NCI-H1930 (cell line): Measurements from ENCODE around the gene SMC3.

Experiments used
- DNase-seq, 2 experiments: peaks; one replicate each; lab custom pipeline; 2025; lab: John Stamatoyannopoulos, UW

SMC3 gene

DNA sequence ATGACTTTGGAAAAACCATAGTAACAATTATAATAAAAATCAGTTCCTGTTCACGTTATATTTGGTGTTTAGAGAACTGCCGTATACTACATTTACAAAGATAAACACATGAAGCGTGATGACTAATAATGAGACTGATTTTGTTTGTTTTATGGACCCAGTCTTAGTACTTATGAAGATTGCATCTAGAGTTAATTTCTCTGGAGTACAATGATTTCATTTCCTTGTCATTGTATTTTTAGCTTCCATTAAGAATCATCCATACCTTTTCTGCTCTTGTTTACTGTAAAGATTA lies 79.6 kb downstream of the SMC3 start:
- no peak for DNase-seq

- DNase-seq: no peak
Measured at GRCh38 chr10:110648692-110649346, 81.3 kb downstream of the SMC3 start.

- no peak for DNase-seq
Measured at GRCh38 chr10:110649347-110650264, 82.1 kb downstream of the SMC3 start.

GRCh38 chr10:110650265-110650668 lies 82.8 kb downstream of the SMC3 start:
- DNase-seq: no peak

DNA sequence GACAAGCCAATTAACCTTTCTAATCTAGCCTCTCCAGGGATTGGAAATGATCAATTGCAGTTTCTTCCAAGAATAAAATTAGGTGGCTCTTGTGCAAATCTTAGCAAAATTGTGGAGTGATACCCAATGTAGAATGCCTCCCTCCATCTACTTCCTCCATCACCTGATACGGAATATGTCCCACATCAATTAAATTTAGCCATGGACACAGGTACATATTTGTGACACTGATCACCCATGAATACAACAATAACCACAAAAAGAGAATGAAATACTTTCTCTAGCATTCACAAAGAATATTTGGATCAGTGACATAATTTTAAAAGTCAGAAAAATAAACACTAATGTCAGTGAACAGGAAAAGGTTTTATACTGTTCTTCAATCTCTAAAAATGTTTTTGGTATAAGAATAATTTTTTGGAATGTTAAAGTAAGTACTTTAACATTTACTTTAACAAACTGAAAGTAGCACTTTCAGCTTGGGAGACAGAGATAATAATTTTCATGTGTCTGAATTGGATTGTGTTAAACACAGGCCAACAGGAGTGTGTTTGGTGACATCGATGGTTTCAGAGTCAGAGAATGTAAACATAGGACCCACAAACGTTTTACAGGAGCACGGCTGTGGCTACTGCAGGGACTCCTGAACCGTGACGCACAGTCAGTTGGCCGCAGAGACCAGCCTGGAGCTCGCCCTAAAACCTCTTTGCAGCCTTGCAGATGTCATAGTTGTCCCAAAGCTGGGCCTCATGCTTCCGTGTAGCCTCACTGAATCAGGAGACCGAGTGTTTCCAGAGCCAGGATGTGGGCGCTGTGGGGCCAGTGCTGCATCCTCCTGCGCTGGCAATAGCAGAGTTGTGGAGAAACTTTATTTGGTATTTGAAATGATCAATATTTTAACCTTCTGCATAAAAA lies 83.8 kb downstream of the SMC3 start:
- no peak for DNase-seq

GRCh38 chr10:110652475-110653118 lies 85.1 kb downstream of the SMC3 start:
- no peak for DNase-seq
